ENCODE results near the gene TARS1.
"Not testable (repeated sequence)": the region's sequence is repeated elsewhere in the genome, so short reads cannot be mapped to it uniquely, and the experiment has no call there.

TARS1 gene

DNA sequence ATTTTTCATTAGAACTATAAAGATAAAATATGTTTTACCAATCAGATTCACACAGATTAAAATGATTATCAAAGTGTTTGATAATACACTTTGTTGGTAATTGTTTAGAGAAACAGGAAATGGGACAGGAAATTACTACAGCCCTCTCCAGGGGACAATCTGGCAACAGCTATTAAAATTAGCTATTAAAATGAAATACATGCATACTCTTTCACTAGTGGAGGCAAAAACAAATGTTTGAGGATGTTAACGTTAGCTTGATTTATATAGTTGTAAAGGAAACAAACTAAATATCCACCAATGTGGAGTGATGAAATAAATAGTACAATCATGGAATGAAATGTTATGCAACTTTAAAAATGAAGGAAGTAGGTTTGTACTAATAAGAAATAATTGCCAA, 53.7 kb downstream of the TARS1 start:
- no peaks in the 10 kb centered on the region for H3K27me3 ChIP-seq (ENCODE audit: control insufficient read depth, insufficient read depth, low read length)
- no peaks in the 10 kb centered on the region for H3K36me3 ChIP-seq (ENCODE audit: control insufficient read depth, insufficient read depth, low read length)
- no peaks in the 10 kb centered on the region for H3K9me3 ChIP-seq (ENCODE audit: control insufficient read depth, low read length)
- H3K4me1 ChIP-seq (ENCODE audit: control insufficient read depth, insufficient read depth, low read length) = no peaks in the 10 kb centered on the region
- H3K9ac ChIP-seq (ENCODE audit: low read length) = no peak overlapping the region
- no peak overlapping the region for H3K4me3 ChIP-seq (ENCODE audit: low read length)

DNA sequence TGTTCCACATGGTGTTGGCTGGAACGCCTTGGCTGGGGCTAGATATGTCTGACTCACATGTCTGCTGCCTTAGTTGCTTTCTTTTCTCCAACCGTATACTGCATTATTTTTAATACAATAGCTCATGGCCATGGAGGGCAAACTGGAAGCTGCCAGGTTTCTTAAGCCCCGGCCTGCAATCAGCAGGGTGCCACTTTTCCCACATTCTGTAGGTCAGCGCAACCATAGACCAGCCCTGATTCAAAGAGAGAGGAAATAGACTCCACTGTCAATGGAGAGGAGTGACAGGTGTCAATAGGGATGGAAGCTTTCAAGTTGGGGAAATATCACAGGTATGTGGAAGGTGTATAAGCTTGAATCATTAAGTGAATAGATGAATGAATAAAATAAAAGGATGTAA, 60.5 kb downstream of the TARS1 start:
- H3K36me3 ChIP-seq (ENCODE audit: control insufficient read depth, insufficient read depth, low read length) = no peaks in the 10 kb centered on the region
- no peaks in the 10 kb centered on the region for H3K9me3 ChIP-seq (ENCODE audit: control insufficient read depth, low read length)
- no peak overlapping the region for H3K4me3 ChIP-seq (ENCODE audit: low read length)
- H3K4me1 ChIP-seq (ENCODE audit: control insufficient read depth, insufficient read depth, low read length) = no peaks in the 10 kb centered on the region
- no peaks in the 10 kb centered on the region for H3K27me3 ChIP-seq (ENCODE audit: control insufficient read depth, insufficient read depth, low read length)
- H3K9ac ChIP-seq (ENCODE audit: low read length) = no peak overlapping the region

DNA sequence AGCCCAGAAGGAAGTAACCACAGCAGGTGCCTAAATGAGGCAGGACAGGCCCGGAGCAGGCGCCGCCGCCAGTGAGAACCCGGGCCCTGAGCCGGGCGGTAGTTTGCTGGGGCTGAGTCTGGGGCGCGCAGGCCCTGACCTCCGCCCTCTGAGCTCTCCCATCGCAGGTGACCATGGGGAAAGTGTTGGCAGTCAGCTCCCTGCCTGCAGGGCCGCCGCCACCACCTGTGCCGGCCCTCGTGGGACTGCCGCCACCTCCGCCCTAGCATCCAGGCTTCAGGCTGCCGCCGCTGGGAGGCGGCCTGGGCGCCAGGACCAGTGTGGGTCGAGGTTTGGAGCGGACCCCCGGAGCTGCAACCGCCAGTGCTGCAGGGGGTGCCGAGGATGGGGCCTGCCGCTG, 61.1 kb downstream of the TARS1 start:
- no peaks in the 10 kb centered on the region for H3K4me1 ChIP-seq (ENCODE audit: control insufficient read depth, insufficient read depth, low read length)
- H3K4me3 ChIP-seq (ENCODE audit: low read length) = no peak overlapping the region
- H3K27me3 ChIP-seq (ENCODE audit: control insufficient read depth, insufficient read depth, low read length) = no peaks in the 10 kb centered on the region
- H3K36me3 ChIP-seq (ENCODE audit: control insufficient read depth, insufficient read depth, low read length) = no peaks in the 10 kb centered on the region
- H3K9ac ChIP-seq (ENCODE audit: low read length) = no peak overlapping the region
- no peaks in the 10 kb centered on the region for H3K9me3 ChIP-seq (ENCODE audit: control insufficient read depth, low read length)

DNA sequence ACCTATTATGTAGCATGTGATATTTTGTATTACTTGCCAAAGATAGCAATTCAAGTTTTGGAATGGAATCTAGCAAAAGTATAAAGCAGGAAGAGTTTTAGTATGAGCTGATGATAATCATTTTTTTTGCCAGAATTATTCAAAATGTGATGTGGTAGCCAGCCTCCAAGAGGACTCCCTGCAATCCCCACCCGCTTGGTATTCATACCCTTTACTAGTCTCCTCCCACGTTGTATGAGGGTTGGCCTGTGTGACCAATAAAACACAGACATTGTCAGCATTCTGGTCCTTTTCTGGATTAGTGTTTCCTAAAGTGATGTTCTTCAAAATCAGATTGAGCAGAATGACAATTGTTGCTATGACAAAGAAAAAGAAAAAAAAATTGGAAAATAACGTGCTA, 63.8 kb downstream of the TARS1 start:
- no peaks in the 10 kb centered on the region for H3K27me3 ChIP-seq (ENCODE audit: control insufficient read depth, insufficient read depth, low read length)
- H3K9me3 ChIP-seq (ENCODE audit: control insufficient read depth, low read length) = no peaks in the 10 kb centered on the region
- H3K9ac ChIP-seq (ENCODE audit: low read length) = no peak overlapping the region
- no peaks in the 10 kb centered on the region for H3K36me3 ChIP-seq (ENCODE audit: control insufficient read depth, insufficient read depth, low read length)
- no peak overlapping the region for H3K4me3 ChIP-seq (ENCODE audit: low read length)
- H3K4me1 ChIP-seq (ENCODE audit: control insufficient read depth, insufficient read depth, low read length) = no peaks in the 10 kb centered on the region

DNA sequence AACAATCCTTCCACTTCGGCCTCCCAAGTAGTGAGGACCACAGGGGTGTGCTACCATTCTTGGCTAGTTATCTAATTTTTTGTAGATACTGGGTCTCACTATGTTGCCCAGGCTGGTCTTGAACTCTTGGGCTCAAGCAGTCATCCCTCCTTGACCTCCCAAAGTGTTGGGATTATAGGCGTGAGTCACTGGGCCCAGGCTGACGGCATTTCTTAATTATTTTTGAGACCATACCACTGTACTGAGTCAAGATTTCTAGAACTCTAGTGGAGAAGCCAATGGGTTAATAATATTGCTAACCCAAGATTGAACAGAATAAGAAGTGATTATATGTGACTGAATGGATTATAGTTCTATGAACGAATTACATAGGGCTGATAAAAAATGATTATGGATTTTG, 66.7 kb downstream of the TARS1 start:
- Histone ChIP-seq H3K36me3 (ENCODE audit: control insufficient read depth, insufficient read depth, low read length) (no peaks in the 10 kb centered on the region), H3K4me3 (ENCODE audit: low read length) (no peak overlapping the region), H3K4me1 (ENCODE audit: control insufficient read depth, insufficient read depth, low read length) (no peaks in the 10 kb centered on the region), H3K9ac (ENCODE audit: low read length) (no peak overlapping the region), H3K27me3 (ENCODE audit: control insufficient read depth, insufficient read depth, low read length) (no peaks in the 10 kb centered on the region), H3K9me3 (ENCODE audit: control insufficient read depth, low read length) (no peaks in the 10 kb centered on the region)

DNA sequence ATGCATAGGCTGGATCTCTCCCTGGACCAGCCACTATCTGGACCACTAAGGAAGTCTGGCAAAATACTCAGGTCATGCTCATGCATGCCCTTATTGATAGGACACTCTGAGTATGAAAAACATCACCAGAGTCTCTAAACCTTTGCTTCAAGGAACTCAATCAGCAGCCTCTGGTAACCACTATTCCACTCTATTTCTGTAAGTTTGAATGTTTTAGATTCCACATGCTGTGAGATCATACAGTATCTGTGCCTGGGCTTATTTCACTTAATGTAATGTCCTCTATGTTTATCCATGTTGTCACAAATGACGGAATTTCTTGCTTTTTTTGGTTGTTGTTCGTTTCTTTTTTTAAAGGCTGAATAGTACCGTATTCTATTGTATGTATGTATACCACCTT, 68.3 kb downstream of the TARS1 start:
- H3K27me3 ChIP-seq (ENCODE audit: control insufficient read depth, insufficient read depth, low read length) = no peaks in the 10 kb centered on the region
- no peak overlapping the region for H3K9ac ChIP-seq (ENCODE audit: low read length)
- H3K9me3 ChIP-seq (ENCODE audit: control insufficient read depth, low read length) = no peaks in the 10 kb centered on the region
- no peaks in the 10 kb centered on the region for H3K36me3 ChIP-seq (ENCODE audit: control insufficient read depth, insufficient read depth, low read length)
- no peaks in the 10 kb centered on the region for H3K4me1 ChIP-seq (ENCODE audit: control insufficient read depth, insufficient read depth, low read length)
- H3K4me3 ChIP-seq (ENCODE audit: low read length) = no peak overlapping the region

DNA sequence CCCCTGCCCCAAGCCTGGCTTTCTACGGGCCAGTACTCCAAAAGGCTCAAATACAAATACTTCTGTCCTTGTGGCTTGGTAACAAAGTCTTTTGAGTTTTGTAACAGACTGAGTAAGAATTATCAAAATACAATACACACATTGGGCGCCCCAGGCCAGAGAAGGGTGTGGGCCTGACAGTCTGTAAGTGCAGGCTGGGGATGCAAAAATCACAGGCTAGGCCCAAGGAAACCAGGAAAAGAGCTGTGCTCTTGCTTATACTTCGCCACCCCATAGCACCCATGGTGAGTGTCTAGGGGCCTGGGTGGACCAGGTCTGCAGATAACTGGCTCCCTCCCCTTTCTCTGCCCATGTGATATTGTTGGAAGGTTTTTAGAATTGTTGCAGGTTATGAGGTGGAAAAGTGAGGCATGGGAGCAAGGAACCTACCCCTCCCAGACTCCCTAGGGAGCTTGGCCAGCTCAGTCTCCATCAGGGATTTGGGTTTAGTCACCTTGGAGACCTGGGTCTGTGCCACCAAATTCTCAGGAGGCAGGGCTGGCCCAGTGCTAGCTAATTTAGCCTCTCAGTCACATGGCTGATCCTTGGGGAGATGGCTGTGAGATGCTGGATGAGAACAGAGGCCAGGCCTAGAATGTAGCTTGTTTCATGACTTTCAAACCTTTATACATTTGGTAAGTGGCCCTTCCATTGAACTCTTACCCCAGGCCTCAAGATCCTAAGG, 72.9 kb downstream of the TARS1 start:
- H3K27me3 ChIP-seq (ENCODE audit: control insufficient read depth, insufficient read depth, low read length) = no peaks in the 10 kb centered on the region
- H3K4me3 ChIP-seq (ENCODE audit: low read length) = no peak overlapping the region
- no peaks in the 10 kb centered on the region for H3K4me1 ChIP-seq (ENCODE audit: control insufficient read depth, insufficient read depth, low read length)
- no peaks in the 10 kb centered on the region for H3K36me3 ChIP-seq (ENCODE audit: control insufficient read depth, insufficient read depth, low read length)
- H3K9me3 ChIP-seq (ENCODE audit: control insufficient read depth, low read length) = no peaks in the 10 kb centered on the region
- H3K9ac ChIP-seq (ENCODE audit: low read length) = no peak overlapping the region

DNA sequence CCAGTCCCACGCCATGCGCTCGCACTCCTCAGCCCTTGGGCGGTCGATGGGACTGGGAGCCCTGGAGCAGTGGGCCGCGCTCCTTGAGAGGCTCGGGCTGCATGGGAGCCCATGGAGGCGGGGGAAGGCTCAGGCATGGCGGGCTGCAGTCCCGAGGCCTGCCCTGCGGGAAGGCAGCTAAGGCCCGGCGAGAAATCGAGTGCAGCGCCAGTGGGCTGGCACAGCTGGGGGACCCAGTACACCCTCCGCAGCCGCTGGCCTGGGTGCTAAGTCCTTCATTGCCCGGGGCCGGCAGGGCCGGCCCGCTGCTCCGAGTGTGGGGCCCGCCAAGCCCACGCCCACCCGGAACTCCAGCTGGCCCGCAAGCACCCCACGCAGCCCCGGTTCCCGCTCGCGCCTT, 74.6 kb downstream of the TARS1 start:
- H3K9me3 ChIP-seq (ENCODE audit: control insufficient read depth, low read length); H3K4me3 ChIP-seq (ENCODE audit: low read length): not testable (repeated sequence)

DNA sequence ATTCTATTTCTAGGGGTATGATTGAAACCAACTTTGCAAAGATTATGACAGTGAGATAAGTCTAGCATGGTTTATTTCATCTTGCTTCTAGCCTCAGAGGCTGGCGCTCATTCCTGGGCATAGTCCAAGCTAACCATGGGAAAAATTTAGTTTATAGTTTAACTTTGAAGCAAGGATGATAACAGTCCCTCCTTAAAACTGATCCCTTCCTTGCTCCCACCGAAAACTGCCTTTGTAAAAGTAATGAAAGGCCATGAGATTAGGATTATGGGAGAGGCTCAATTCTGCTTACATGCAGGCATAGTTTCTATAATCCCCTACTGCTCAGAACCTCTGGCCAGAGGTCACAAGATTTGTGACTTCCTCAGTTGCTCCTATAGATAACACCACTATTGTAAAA, 75.7 kb downstream of the TARS1 start:
- no peaks in the 10 kb centered on the region for H3K4me1 ChIP-seq (ENCODE audit: control insufficient read depth, insufficient read depth, low read length)
- no peaks in the 10 kb centered on the region for H3K27me3 ChIP-seq (ENCODE audit: control insufficient read depth, insufficient read depth, low read length)
- H3K4me3 ChIP-seq (ENCODE audit: low read length) = no peak overlapping the region
- H3K9me3 ChIP-seq (ENCODE audit: control insufficient read depth, low read length) = no peaks in the 10 kb centered on the region
- no peak overlapping the region for H3K9ac ChIP-seq (ENCODE audit: low read length)
- H3K36me3 ChIP-seq (ENCODE audit: control insufficient read depth, insufficient read depth, low read length) = no peaks in the 10 kb centered on the region

More for the DNA sequence above, 74.6 kb downstream of the TARS1 start:
- not testable (repeated sequence) for H3K27me3 ChIP-seq (ENCODE audit: control insufficient read depth, insufficient read depth, low read length); H3K4me1 ChIP-seq (ENCODE audit: control insufficient read depth, insufficient read depth, low read length); H3K9ac ChIP-seq (ENCODE audit: low read length); H3K36me3 ChIP-seq (ENCODE audit: control insufficient read depth, insufficient read depth, low read length)

All from mucosa of stomach (tissue), 1 donor.